ENCODE measurements around the gene SSTR1. TPM values are rescaled to one million over a fixed set of nuclear protein-coding genes. Genes with fewer than 3 reads are reported as not detected.
"Not testable (repeated sequence)": the region's sequence is repeated elsewhere in the genome, so short reads cannot be mapped to it uniquely, and the experiment has no call there.

SSTR1 gene
- total RNA-seq, 4 donors from 2014 or later = 1.2 to 2.7 (median 1.7) TPM

DNA sequence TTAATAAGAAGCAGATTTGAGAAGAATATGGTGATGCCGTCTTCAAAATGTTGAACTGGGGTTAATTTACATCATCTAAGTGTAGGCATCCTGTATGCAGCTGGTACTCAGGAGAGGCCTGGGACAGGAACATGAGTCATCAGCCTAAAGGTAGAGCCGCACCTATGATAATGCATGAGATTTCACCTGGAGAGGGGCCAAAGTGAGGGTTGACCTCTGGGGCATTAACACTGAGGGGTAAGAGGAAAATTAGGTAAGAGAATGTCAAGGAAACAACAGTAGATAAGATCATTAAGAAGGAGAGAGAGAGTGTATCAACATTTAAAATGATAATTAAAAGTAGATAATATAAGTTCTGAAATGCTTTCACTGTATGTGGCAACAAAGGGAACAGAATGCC is 20.2 kb upstream of the SSTR1 start:
- Histone ChIP-seq H3K4me1 (no peaks in the 10 kb centered on the region), H3K27ac (no peak overlapping the region), H3K27me3 (no peaks in the 10 kb centered on the region), H3K4me3 (no peak overlapping the region), H3K36me3 (no peaks in the 10 kb centered on the region), H3K9me3 (no peaks in the 10 kb centered on the region)
- intact Hi-C loops (cut with DNase I; ENCODE audit: low total_unique reads) = no loop called here
- TF ChIP-seq, protein P1, sequence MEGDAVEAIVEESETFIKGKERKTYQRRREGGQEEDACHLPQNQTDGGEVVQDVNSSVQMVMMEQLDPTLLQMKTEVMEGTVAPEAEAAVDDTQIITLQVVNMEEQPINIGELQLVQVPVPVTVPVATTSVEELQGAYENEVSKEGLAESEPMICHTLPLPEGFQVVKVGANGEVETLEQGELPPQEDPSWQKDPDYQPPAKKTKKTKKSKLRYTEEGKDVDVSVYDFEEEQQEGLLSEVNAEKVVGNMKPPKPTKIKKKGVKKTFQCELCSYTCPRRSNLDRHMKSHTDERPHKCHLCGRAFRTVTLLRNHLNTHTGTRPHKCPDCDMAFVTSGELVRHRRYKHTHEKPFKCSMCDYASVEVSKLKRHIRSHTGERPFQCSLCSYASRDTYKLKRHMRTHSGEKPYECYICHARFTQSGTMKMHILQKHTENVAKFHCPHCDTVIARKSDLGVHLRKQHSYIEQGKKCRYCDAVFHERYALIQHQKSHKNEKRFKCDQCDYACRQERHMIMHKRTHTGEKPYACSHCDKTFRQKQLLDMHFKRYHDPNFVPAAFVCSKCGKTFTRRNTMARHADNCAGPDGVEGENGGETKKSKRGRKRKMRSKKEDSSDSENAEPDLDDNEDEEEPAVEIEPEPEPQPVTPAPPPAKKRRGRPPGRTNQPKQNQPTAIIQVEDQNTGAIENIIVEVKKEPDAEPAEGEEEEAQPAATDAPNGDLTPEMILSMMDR (IDR thresholded peaks at IDR 0.05) = no peak
- TF ChIP-seq POLR2A (IDR thresholded peaks at IDR 0.05) = no peak
- no peak for DNase-seq

DNA sequence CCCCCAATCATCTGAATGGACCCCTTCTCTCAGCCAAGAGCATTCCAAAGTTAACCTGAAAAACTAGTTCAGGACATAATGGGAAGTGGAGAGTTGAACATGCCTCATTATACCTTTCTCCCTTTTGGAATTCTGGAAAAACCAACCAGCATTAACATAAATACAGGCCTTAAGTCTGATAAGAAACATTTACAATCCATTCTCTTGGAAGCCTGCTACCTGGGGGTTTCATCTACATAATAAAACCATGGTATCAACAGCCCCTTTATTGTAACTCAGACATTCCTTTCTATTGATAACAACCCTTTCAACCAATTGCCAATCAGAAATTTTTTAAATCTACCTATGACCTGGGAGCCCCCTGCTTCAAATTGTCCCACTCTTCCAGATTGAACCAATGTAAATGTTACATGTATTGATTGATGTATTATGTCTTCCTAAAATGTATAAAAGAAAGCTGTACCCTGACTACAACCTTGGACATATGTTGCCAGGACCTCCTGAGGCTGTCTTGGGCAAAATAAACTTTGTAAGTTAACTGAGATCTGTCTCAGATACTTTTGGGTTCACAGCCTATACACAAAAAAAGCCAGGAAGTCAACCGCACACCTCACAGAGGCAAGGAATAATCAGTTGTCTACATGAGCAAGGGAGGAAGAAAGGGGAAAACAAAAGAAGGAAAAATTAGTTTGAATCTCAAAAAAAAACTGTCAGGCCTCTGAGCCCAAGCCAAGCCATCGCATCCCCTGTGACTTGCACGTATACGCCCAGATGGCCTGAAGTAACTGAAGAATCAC is 17.6 kb upstream of the SSTR1 start:
- intact Hi-C loops (cut with DNase I; ENCODE audit: low total_unique reads) = no loop called here
- Histone ChIP-seq H3K4me1 (no peaks in the 10 kb centered on the region), H3K27me3 (no peaks in the 10 kb centered on the region), H3K4me3 (no peak overlapping the region), H3K36me3 (no peaks in the 10 kb centered on the region), H3K27ac (no peak overlapping the region), H3K9me3 (no peaks in the 10 kb centered on the region)
- TF ChIP-seq, protein P1 (IDR thresholded peaks at IDR 0.05) = no peak
- no peak for TF ChIP-seq POLR2A (IDR thresholded peaks at IDR 0.05)
- no peak for DNase-seq

DNA sequence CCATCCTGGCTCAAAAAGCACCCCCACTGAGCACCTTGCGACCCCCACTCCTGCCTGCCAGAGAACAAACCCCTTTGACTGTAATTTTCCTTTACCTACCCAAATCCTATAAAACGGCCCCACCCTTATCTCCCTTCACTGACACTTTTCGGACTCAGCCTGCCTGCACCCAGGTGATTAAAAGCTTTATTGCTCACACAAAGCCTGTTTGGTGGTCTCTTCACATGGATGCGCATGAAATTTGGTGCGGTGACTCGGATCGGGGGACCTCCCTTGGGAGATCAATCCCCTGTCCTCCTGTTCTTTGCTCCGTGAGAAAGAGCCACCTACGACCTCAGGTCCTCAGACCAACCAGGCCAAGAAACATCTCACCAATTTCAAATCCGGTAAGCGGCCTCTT is 16.9 kb upstream of the SSTR1 start:
- DNase-seq; H3K4me1 ChIP-seq; intact Hi-C loops (cut with DNase I; ENCODE audit: low total_unique reads); H3K9me3 ChIP-seq; H3K4me3 ChIP-seq; H3K27me3 ChIP-seq; H3K27ac ChIP-seq; H3K36me3 ChIP-seq: not testable (repeated sequence)

DNA sequence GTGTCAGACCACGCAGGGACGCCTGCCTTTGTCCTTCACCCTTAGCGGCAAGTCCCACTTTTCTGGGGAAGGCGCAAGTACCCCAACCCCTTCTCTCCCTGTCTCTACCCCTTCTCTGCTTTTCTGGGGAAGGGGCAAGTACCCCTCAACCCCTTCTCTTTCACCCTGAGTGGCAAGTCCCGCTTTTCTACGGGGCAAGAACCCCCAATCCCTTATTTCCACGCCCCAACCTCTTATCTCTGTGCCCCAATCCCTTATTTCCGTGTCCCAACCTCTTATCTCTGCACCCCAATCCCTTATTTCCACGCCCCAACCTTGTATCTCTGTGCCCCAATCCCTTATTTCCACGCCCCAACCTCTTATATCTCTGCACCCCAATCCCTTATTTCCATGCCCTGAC is 16.2 kb upstream of the SSTR1 start:
- H3K4me3 ChIP-seq; intact Hi-C loops (cut with DNase I; ENCODE audit: low total_unique reads); H3K27me3 ChIP-seq; H3K27ac ChIP-seq; H3K36me3 ChIP-seq; H3K4me1 ChIP-seq; H3K9me3 ChIP-seq; DNase-seq: not testable (repeated sequence)

DNA sequence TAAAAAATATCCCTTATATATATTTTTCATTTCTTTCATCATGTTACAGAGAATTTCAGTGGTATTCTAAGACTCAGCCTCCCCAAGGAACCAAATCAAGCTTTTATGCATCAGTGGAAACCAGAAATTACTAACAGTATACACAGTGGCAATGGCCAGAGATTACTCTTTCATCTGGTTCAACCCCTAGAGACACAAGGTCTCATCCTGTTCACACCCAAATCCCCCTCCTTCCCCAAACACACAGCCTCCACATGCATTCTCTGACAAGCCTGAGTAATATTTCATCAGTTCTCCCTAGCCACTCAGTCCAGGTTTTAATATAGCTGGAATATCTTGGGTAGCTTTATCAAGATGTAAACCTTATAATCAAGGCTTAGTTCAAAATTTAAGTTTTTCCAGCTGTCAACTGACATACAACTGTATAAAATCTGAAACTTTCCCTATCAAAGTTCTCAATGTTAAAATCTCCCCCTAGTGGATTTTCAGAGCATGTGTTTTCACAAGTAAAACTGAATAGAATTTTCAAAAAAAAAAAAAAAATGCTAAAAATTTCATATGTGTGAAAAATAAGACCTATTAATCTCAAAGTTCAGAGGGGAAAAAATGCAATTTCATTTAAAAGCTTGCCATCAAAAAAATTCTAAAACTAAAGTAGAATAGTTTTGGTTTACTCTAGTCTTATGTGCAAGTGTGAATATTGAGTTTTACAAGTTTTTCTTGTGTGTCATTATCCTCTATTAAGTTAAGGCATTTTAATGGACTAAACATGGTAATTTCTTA is 10.5 kb upstream of the SSTR1 start:
- no peak overlapping the region for H3K27ac ChIP-seq
- TF ChIP-seq, protein P1 (IDR thresholded peaks at IDR 0.05) = peak in 3 of 4 experiments; percentile 7 to 16 (median 15)
- TF ChIP-seq POLR2A (IDR thresholded peaks at IDR 0.05) = no peak
- no peak for DNase-seq
- intact Hi-C loops (cut with DNase I; ENCODE audit: low total_unique reads) = no loop called here
- no peaks in the 10 kb centered on the region for H3K36me3 ChIP-seq
- H3K4me3 ChIP-seq = no peak overlapping the region
- H3K9me3 ChIP-seq = no peaks in the 10 kb centered on the region
- H3K27me3 ChIP-seq = no peaks in the 10 kb centered on the region
- H3K4me1 ChIP-seq = no peaks in the 10 kb centered on the region

DNA sequence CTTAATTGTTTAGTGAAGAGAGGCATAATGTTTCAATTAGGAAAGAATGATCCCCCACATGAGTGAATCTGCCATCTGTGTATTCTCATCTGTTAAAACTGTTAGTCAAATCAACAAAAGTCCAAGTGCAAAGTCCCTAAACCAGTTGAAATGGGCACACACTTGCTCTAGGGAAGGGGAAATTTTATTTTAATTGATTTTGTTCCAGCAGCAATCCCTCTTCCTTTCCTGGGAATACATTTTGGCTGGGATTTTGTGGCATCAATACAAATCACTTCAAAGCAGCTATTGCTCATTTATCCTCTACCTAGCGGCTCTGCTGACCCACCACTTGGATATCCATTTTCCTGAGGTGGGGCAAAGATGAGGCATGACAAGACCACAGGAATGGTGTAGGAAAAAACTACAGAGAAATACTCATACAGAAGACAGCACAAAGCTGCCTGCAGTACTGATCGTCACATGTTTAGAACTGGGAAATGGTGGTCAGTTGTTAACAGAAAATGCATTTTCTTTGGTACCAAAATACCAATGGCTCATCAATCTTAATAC is 9.8 kb upstream of the SSTR1 start:
- intact Hi-C loops (cut with DNase I; ENCODE audit: low total_unique reads) = no loop called here
- H3K27ac ChIP-seq = no peak overlapping the region
- TF ChIP-seq, protein P1 (IDR thresholded peaks at IDR 0.05) = no peak
- TF ChIP-seq POLR2A (IDR thresholded peaks at IDR 0.05) = no peak
- H3K9me3 ChIP-seq = no peaks in the 10 kb centered on the region
- H3K27me3 ChIP-seq = no peaks in the 10 kb centered on the region
- H3K36me3 ChIP-seq = no peaks in the 10 kb centered on the region
- H3K4me1 ChIP-seq = no peaks in the 10 kb centered on the region
- H3K4me3 ChIP-seq = no peak overlapping the region
- no peak for DNase-seq

All from uterus (tissue), 4 donors.